K562 (cell line): ENCODE measurements around the gene RNF112. TPM values are rescaled to one million over a fixed set of nuclear protein-coding genes. Genes with fewer than 3 reads are reported as not detected.

Experiments
- ATAC-seq: fragments of 200-7000 bp; cut with Tn5 transposase; 3 replicates; pipeline ENCODE4 v1.9.1; 2020; ENCODE audit warnings: moderate library complexity
- BruUV-seq: library from RNA; stranded (reverse); fragments of 400-500 nt; replicated peaks from 2 replicates; lab custom pipeline; 2021; lab: Mats Ljungman, UMichigan
- CTCF ChIA-PET: fragments of 300-600 bp; formaldehyde crosslinking; extraction: SDS; loops from one replicate; lab custom pipeline; 2021; ENCODE audit warnings: low intra/inter-chr PET ratio; lab: Yijun Ruan, JAX
- POLR2A ChIA-PET: fragments of 300-600, 350-650 bp; sonication (Branson Sonifier 250); formaldehyde crosslinking; extraction: SDS; loops from one replicate; lab custom pipeline; 2021; ENCODE audit warnings: antibody characterized with exemption, inconsistent platforms; lab: Yijun Ruan, JAX
- DNase-seq, 4 experiments: peaks; one replicate each; pipeline versions ENCODE4 v3.0.0 to v3.0.0-alpha.2; 2011 to 2018; ENCODE audit warnings: low spot score in 3 of 4, mixed read lengths in 3 of 4; ENCODE audit errors: extremely low read depth in 1 of 4
- FAIRE-seq: peaks from 2 replicates; lab custom pipeline; 2011; peaks lifted over from hg19 to GRCh38; lab: Jason Lieb, UNC
- H2AFZ ChIP-seq: 2 replicates; pipeline ENCODE4 v1.6.0; 2011; ENCODE audit warnings: low read depth, low read length, control low read depth, inconsistent platforms
- H3K27ac ChIP-seq: fragments of 200-600 bp; 3 replicates; pipeline ENCODE4 v1.8.0; 2011; ENCODE audit warnings: low read depth, mild to moderate bottlenecking, control low read depth, inconsistent platforms, low read length, moderate library complexity, mixed read lengths; ENCODE audit errors: extremely low read depth
- H3K27me3 ChIP-seq, 2 experiments: fragments of 300-600 bp in 1 of 2; 2 replicates in 1 of 2; 3 replicates in 1 of 2; pipeline versions ENCODE4 v1.6.0 to v1.8.0; 2011; ENCODE audit warnings: inconsistent platforms in 2 of 2, low read length in 2 of 2, mild to moderate bottlenecking in 1 of 2, mixed read lengths in 1 of 2, moderate library complexity in 1 of 2; ENCODE audit not compliant: control insufficient read depth in 2 of 2, insufficient read depth in 2 of 2
- H3K36me3 ChIP-seq: fragments of 300-600 bp; 3 replicates; pipeline ENCODE4 v1.8.0; 2011; ENCODE audit warnings: mild to moderate bottlenecking, low read length, inconsistent platforms; ENCODE audit not compliant: control insufficient read depth, insufficient read depth
- H3K4me1 ChIP-seq, 2 experiments: fragments of 200-600 bp in 1 of 2; replicated peaks in 1 of 2; 2 replicates in 1 of 2; 3 replicates in 1 of 2; pipeline versions ENCODE4 v1.5.1 to v1.8.0; 2011; ENCODE audit warnings: inconsistent platforms in 2 of 2, low read length in 2 of 2, mild to moderate bottlenecking in 1 of 2, mixed read lengths in 1 of 2, moderate library complexity in 1 of 2; ENCODE audit not compliant: control insufficient read depth in 2 of 2, insufficient read depth in 2 of 2
- H3K4me2 ChIP-seq: 2 replicates; pipeline ENCODE4 v1.6.1; 2011; ENCODE audit warnings: low read length, control low read depth, inconsistent platforms, mixed read lengths; ENCODE audit not compliant: insufficient read depth
- H3K4me3 ChIP-seq: fragments of 200-600 bp; sonication (generic), shearing (Covaris generic); 2 replicates; pipeline ENCODE4 v1.5.1; 2016; ENCODE audit warnings: control low read depth, inconsistent platforms
- H3K79me2 ChIP-seq: fragments of 200-600 bp; 3 replicates; pipeline ENCODE4 v1.8.0; 2011; ENCODE audit warnings: low read length, inconsistent platforms; ENCODE audit not compliant: control insufficient read depth, insufficient read depth
- H3K9ac ChIP-seq, 2 experiments: 2 replicates each; pipeline versions ENCODE4 v1.6.0 to v1.6.1; 2011; ENCODE audit warnings: low read depth in 2 of 2, low read length in 2 of 2, control low read depth in 1 of 2, inconsistent platforms in 1 of 2, mild to moderate bottlenecking in 1 of 2, mixed read lengths in 1 of 2; ENCODE audit not compliant: insufficient read depth in 1 of 2
- H3K9me1 ChIP-seq: one replicate; pipeline ENCODE4 v1.6.0; 2011; ENCODE audit warnings: inconsistent platforms, mild to moderate bottlenecking, low read length, moderate library complexity; ENCODE audit not compliant: control insufficient read depth, insufficient read depth
- H3K9me3 ChIP-seq: replicated peaks from 2 replicates; pipeline ENCODE4 v1.5.1; 2011; ENCODE audit warnings: low read depth, low read length, inconsistent platforms; ENCODE audit not compliant: control insufficient read depth, insufficient read depth
- H4K20me1 ChIP-seq: replicated peaks from 2 replicates; pipeline ENCODE4 v1.6.1; 2011; ENCODE audit warnings: low read length, inconsistent platforms, mixed read lengths; ENCODE audit not compliant: control insufficient read depth, insufficient read depth
- BHLHE40 ChIP-seq: IDR thresholded peaks from 2 replicates; pipeline ENCODE4 v1.6.1; 2011; ENCODE audit warnings: low read length, improper control_type of control experiment
- ETV5 ChIP-seq: sonication (generic); formaldehyde crosslinking; IDR thresholded peaks from 2 replicates; pipeline ENCODE4 v1.4.0; 2020; ENCODE audit warnings: low read depth, mild to moderate bottlenecking, missing genetic modification reagents
- MITF ChIP-seq: IDR thresholded peaks from 2 replicates; pipeline ENCODE4 v1.6.1; 2014; ENCODE audit warnings: antibody characterized with exemption
- NFE2L1 ChIP-seq: fragments of 450-650 bp; IDR thresholded peaks from 2 replicates; pipeline ENCODE4 v1.6.1; 2016; ENCODE audit warnings: missing genetic modification characterization, low read depth, mild to moderate bottlenecking, missing compliant biosample characterization, moderate library complexity, borderline replicate concordance
- POLR2G ChIP-seq: fragments of 200-400 bp; formaldehyde crosslinking; IDR thresholded peaks from 2 replicates; pipeline ENCODE4 v1.6.1; 2017; ENCODE audit warnings: low read depth, mild to moderate bottlenecking, antibody characterized with exemption, low read length, moderate library complexity
- POLR3A ChIP-seq: IDR thresholded peaks from 2 replicates; pipeline ENCODE4 v1.6.1; 2011; ENCODE audit warnings: borderline replicate concordance, mild to moderate bottlenecking, moderate library complexity; ENCODE audit not compliant: insufficient read length, insufficient read depth; ENCODE audit errors: extremely low read depth
- ZKSCAN8 ChIP-seq: fragments of 200-800 bp; sonication (Bioruptor generic); IDR thresholded peaks from 2 replicates; pipeline ENCODE4 v1.6.1; 2016; ENCODE audit warnings: missing genetic modification characterization, missing compliant biosample characterization
- WGBS: fragments of 100-300 bp; shearing (Covaris generic); methylation state at CpG from one replicate; pipeline ENCODE4 v1.1.6; 2016; ENCODE audit warnings: low coverage, mixed read lengths; ENCODE audit not compliant: insufficient coverage; ENCODE audit errors: missing lambda C conversion rate; 5-methylcytosine and 5-hydroxymethylcytosine counted together
- in situ Hi-C: fragments of 300-500 bp; cut with MboI; formaldehyde crosslinking; loops from 4 replicates; pipeline ENCODE4 v1.15.0; 2018; ENCODE audit warnings: inconsistent platforms, mixed read lengths
- intact Hi-C: fragments of 100-400 bp; cut with micrococcal nuclease; formaldehyde crosslinking; loops from 2 replicates; pipeline ENCODE4 v1.14.2; 2022
- polyA plus RNA-seq, 8 experiments: library from polyadenylated mRNA; depleted of rRNA in 4 of 8; stranded (reverse) in 5 of 8; unstranded in 3 of 8; fragments of >200 nt; fragmentation: Nextera tagmentation in 2 of 8; fragmentation: Illumina TruSeq in 1 of 8; extraction: Ambion mirVana in 2 of 8; extraction: Trizol in 1 of 8; gene quantifications; 2 replicates each; pipeline versions ENCODE4 v1.2.1 to v1.2.3, GENCODE V29; 2011 to 2014; ENCODE audit warnings: inconsistent platforms in 1 of 8, missing spikeins in 1 of 8
- total RNA-seq, 7 experiments: library from RNA; depleted of rRNA in 6 of 7; stranded (reverse); fragments of >200 nt in 6 of 7; fragmentation: Illumina TruSeq in 2 of 7; extraction: Trizol in 2 of 7; gene quantifications; 2 replicates each; pipeline versions ENCODE4 v1.2.1 to v1.2.3, GENCODE V29; 2011 to 2021; ENCODE audit warnings: low replicate concordance in 1 of 7

Gene RNF112
- total and polyA plus RNA-seq, 9 of the 15 experiments (the other 6 are each of a cell fraction or from before 2014, with no cell fraction given), result 0.05 TPM; not detected in 8

DNA sequence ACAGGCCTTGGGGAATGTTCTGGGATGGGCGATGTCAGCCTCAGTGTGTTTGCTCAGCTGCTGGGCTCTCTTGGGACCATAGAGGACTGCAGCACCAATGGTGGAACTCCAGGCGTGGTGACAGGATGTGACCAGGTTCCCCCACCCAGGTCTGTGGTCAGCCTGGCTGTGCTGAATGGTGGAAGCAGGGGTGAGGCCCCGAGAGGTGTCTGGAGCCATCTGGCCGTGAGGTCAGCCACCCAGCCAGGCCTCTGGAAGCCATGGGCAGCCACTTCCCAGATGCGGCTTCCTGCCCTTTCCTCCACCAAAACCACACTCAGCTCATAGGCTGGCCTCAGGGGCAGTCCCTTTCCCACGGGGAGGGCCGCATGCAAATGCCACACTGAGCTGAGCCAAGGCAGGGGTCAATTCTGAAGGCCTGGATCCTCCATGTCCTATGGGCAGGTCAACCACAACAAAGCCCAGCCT lies 40.5 kb upstream of the RNF112 start:
- TF ChIP-seq POLR2G (0 out of 2 replicates have a peak, but pooled peaks have one; percentile 22), ZKSCAN8 (CRISPR knock-in tag) (no peak)
- TF ChIP-seq, all 486 proteins: peak for 1
- intact Hi-C loops (no loop called here), in situ Hi-C loops (no loop called here)
- H3K36me3 ChIP-seq, result no peaks in the 10 kb centered on the region
- no peaks in the 10 kb centered on the region for H3K27me3 ChIP-seq
- ChIA-PET CTCF (no interaction called here), POLR2A (interaction anchor here (0.6 to 1.0 kb wide), 2 partner anchors 23 to 60 kb away, joined by 3 to 6 read pairs; no protein-coding TSS in a partner anchor)
- no peak overlapping the region for H3K4me3 ChIP-seq
- no peaks in the 10 kb centered on the region for H3K9me1 ChIP-seq
- FAIRE-seq, result no peak
- no peak for DNase-seq
- no peaks in the 10 kb centered on the region for H3K9me3 ChIP-seq
- peaks cover 0 to 5% of the 10 kb centered on the region in 2 experiments; a peak in 3 of 5 replicates for H3K4me1 ChIP-seq
- peak overlapping the region in 1 of 2 experiments; percentile 68; a peak in 2 of 4 replicates for H3K9ac ChIP-seq
- 40% methylated on average over 7 of the region's 7 CpGs for WGBS
- H3K27ac ChIP-seq, result no peak overlapping the region
- ATAC-seq, result peak; percentile 25; the same call in 1 of the 3 replicates
- no peaks in the 10 kb centered on the region for H4K20me1 ChIP-seq
- BruUV-seq, result no TSS peak
- no peak overlapping the region for H2AFZ ChIP-seq
- H3K79me2 ChIP-seq, result no peaks in the 10 kb centered on the region
- no peak overlapping the region for H3K4me2 ChIP-seq

GRCh38 chr17:19371259-19372010 lies 39.6 kb upstream of the RNF112 start:
- WGBS, result 25% methylated on average over 2 of the region's 7 CpGs
- ATAC-seq, result no peak
- no peak for TF ChIP-seq ETV5 (CRISPR knock-in tag)
- TF ChIP-seq POLR3A, result no peak
- no peak for TF ChIP-seq BHLHE40
- TF ChIP-seq NFE2L1, result no peak
- no peak for TF ChIP-seq MITF
- TF ChIP-seq, all 486 proteins: peak for 0

More at GRCh38 chr17:19371259-19372010, 39.6 kb upstream of the RNF112 start:
- no peak overlapping the region for H3K27ac ChIP-seq
- no peaks in the 10 kb centered on the region for H3K27me3 ChIP-seq
- no peaks in the 10 kb centered on the region for H3K9me1 ChIP-seq
- ChIA-PET CTCF (no interaction called here), POLR2A (interaction anchor here (1.0 kb wide), 1 partner anchor 22 kb away, joined by 6 read pairs; no protein-coding TSS in a partner anchor)
- H3K79me2 ChIP-seq, result no peaks in the 10 kb centered on the region
- no peak overlapping the region for H2AFZ ChIP-seq
- no peaks in the 10 kb centered on the region for H3K36me3 ChIP-seq
- no peak overlapping the region for H3K4me2 ChIP-seq
- H4K20me1 ChIP-seq, result no peaks in the 10 kb centered on the region
- BruUV-seq, result no TSS peak
- no peaks in the 10 kb centered on the region for H3K9me3 ChIP-seq
- no peak overlapping the region for H3K4me3 ChIP-seq
- H3K9ac ChIP-seq, result no peak overlapping the region
- no peak for FAIRE-seq
- peaks cover 0 to 5% of the 10 kb centered on the region in 2 experiments; a peak in 3 of 5 replicates for H3K4me1 ChIP-seq
- in situ Hi-C loops (no loop called here), intact Hi-C loops (no loop called here)
- DNase-seq, result no peak
